ENCODE measurements around the gene FDXR.

Gene FDXR

DNA sequence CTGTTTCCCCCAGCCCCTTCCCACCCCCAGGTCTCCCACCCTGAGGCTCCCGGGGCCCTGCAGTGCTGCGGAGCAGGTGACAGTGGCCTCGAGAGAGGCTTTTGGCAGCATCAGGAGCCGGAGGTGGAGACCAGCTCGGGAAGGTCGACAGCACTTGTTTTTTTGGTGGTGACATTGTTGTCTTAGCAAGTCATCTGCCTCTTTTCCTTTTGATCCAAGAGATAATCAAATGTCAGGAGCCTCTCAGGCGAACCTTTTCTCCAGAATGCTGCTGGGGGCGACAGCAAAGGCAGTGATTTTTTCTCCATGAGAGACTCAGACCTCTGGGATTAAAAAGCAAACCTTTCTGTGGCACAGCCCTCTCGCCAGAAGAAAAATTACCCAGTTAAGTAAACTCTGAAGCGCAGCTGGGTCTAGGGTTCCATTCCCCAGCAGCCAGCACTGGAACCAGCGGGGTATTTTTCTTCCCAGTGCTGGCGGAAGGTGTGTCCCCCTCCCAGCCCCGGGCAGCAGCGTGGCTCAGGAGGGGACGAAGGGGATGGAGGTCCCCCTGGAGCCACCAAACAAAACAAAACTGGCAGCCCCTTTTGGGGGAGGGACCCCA is 50.4 kb downstream of the FDXR start:
- no peak for TF ChIP-seq CTCF (IDR thresholded peaks at IDR 0.05; ENCODE audit: insufficient read depth, low read depth, low read length, missing control alignments)
- DNase-seq (ENCODE audit: low read depth): no peak
- H3K4me3 ChIP-seq (ENCODE audit: low read depth, low read length): no peak overlapping the region

- no peak for DNase-seq (ENCODE audit: low read depth)
- no peak overlapping the region for H3K4me3 ChIP-seq (ENCODE audit: low read depth, low read length)
- no peak for TF ChIP-seq CTCF (IDR thresholded peaks at IDR 0.05; ENCODE audit: insufficient read depth, low read depth, low read length, missing control alignments)
Observed at GRCh38 chr17:74821655-74822334, 51.0 kb downstream of the FDXR start.

DNA sequence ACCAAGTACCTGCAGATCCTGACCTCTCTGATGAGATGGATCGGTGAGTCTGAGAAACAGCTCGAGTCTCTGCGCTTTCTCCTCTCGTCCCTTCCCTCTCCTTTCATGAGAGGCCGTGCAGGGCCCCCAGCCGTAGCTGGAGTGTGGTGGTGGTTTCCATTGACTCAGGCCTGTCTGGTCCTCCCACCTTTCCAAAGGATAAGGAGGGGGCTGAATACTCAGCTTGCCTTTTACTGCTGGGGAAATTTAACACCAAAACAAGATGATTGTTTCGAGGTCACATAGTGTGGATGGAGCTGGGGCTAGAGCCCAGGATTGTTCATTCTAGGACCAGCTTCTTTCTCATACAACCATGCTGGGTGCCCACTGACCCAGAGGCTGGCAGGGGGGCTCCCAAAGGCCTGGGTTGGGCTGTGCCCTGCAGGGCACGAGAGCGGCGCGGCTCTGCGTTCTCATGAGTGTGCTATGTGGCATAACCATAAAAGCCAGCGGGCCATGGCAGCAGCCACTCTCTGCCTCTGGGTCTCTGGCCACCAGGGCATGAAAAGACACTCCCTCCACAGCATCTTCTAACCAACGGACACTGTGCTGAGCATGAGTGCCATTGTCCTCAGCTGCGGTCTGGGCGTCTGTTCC is 52.9 kb downstream of the FDXR start:
- DNase-seq (ENCODE audit: low read depth): no peak
- H3K4me3 ChIP-seq (ENCODE audit: low read depth, low read length): no peak overlapping the region
- no peak for TF ChIP-seq CTCF (IDR thresholded peaks at IDR 0.05; ENCODE audit: insufficient read depth, low read depth, low read length, missing control alignments)

- no peak for TF ChIP-seq CTCF (IDR thresholded peaks at IDR 0.05; ENCODE audit: insufficient read depth, low read depth, low read length, missing control alignments)
- no peak overlapping the region for H3K4me3 ChIP-seq (ENCODE audit: low read depth, low read length)
- DNase-seq (ENCODE audit: low read depth): no peak
Observed at GRCh38 chr17:74818291-74818938, 54.4 kb downstream of the FDXR start.

GRCh38 chr17:74816905-74817620 is 55.7 kb downstream of the FDXR start:
- no peak for TF ChIP-seq CTCF (IDR thresholded peaks at IDR 0.05; ENCODE audit: insufficient read depth, low read depth, low read length, missing control alignments)
- no peak overlapping the region for H3K4me3 ChIP-seq (ENCODE audit: low read depth, low read length)
- no peak for DNase-seq (ENCODE audit: low read depth)

- no peak overlapping the region for H3K4me3 ChIP-seq (ENCODE audit: low read depth, low read length)
- DNase-seq (ENCODE audit: low read depth): no peak
- peak; percentile 4 for TF ChIP-seq CTCF (IDR thresholded peaks at IDR 0.05; ENCODE audit: insufficient read depth, low read depth, low read length, missing control alignments)
Observed at GRCh38 chr17:74815550-74816370, 57.0 kb downstream of the FDXR start.

Data from GM12865 (cell line).